HUES64 (cell line): ENCODE measurements around the gene ZNF160. TPM values are rescaled to one million over a fixed set of nuclear protein-coding genes. Genes with fewer than 3 reads are reported as not detected.
"Not testable (repeated sequence)": the region's sequence is repeated elsewhere in the genome, so short reads cannot be mapped to it uniquely, and the experiment has no call there.

Experiments
- H3K27ac ChIP-seq: 2 replicates; pipeline ENCODE4 v1.7.0; 2013; ENCODE audit warnings: low read depth, low read length, inconsistent platforms
- H3K27me3 ChIP-seq: 2 replicates; pipeline ENCODE4 v1.6.1; 2013; ENCODE audit warnings: mild to moderate bottlenecking, low read length; ENCODE audit not compliant: insufficient read depth
- H3K36me3 ChIP-seq: 2 replicates; pipeline ENCODE4 v1.6.1; 2013; ENCODE audit warnings: mild to moderate bottlenecking, low read length; ENCODE audit not compliant: insufficient read depth
- H3K4me1 ChIP-seq: 2 replicates; pipeline ENCODE4 v1.6.1; 2013; ENCODE audit warnings: mild to moderate bottlenecking, low read length, moderate library complexity; ENCODE audit not compliant: insufficient read depth
- H3K4me3 ChIP-seq: 2 replicates; pipeline ENCODE4 v1.5.1; 2013; ENCODE audit warnings: mild to moderate bottlenecking, low read length, moderate library complexity
- H3K9ac ChIP-seq: 2 replicates; pipeline ENCODE4 v1.6.1; 2013; ENCODE audit warnings: mild to moderate bottlenecking, low read depth, low read length
- H3K9me3 ChIP-seq: 2 replicates; pipeline ENCODE4 v1.6.1; 2013; ENCODE audit warnings: low read depth, low read length; ENCODE audit not compliant: insufficient read depth
- WGBS: fragments of 150-250, 120-280 bp; methylation state at CpG from one replicate; pipeline ENCODE4 v1.1.7; 2013; ENCODE audit warnings: missing lambda C conversion rate; 5-methylcytosine and 5-hydroxymethylcytosine counted together
- polyA plus RNA-seq, 2 experiments: library from polyadenylated mRNA; stranded (reverse); fragments of 50-300 nt; gene quantifications; one replicate each; pipeline ENCODE4 v1.2.3, GENCODE V29; 2013

Gene ZNF160
- 19.3 TPM for polyA plus RNA-seq (2013, experiment 1 of 2)
- 23.2 TPM for polyA plus RNA-seq (2013, experiment 2 of 2)

GRCh38 chr19:53103234-53104203 lies at the start of gene ZNF160:
Gene ZNF160 (minus strand): TSS chr19:53103422. CDS start chr19:53086276, 17,146 bp downstream.
- H3K9ac ChIP-seq = peak within 1 kb of the TSS; percentile 79
- no peaks in the 10 kb centered on the region for H3K27me3 ChIP-seq
- H3K4me1 ChIP-seq = peaks cover 11% of the 10 kb centered on the region; the same call in 1 of the 2 replicates
- H3K9me3 ChIP-seq = no peaks in the 10 kb centered on the region
- peaks cover 14% of the 10 kb centered on the region for H3K36me3 ChIP-seq
- H3K4me3 ChIP-seq = peak within 1 kb of the TSS; percentile 98
- H3K27ac ChIP-seq = peak within 1 kb of the TSS; percentile 54
- 5% methylated on average over 67 of the region's 67 CpGs for WGBS

- no peaks in the 10 kb centered on the region for H3K27me3 ChIP-seq
- H3K9ac ChIP-seq = no peak overlapping the region
- no peak overlapping the region for H3K4me3 ChIP-seq
- H3K36me3 ChIP-seq = peaks cover 71% of the 10 kb centered on the region
- H3K27ac ChIP-seq = no peak overlapping the region
- H3K4me1 ChIP-seq = no peaks in the 10 kb centered on the region
- peaks cover 46% of the 10 kb centered on the region for H3K9me3 ChIP-seq
Measured at GRCh38 chr19:53147645-53148044, 44.4 kb upstream of the ZNF160 start.

- Histone ChIP-seq H3K9me3 (peaks cover 59% of the 10 kb centered on the region), H3K36me3 (peaks cover 47% of the 10 kb centered on the region), H3K4me3 (no peak overlapping the region), H3K9ac (no peak overlapping the region), H3K27me3 (no peaks in the 10 kb centered on the region), H3K4me1 (no peaks in the 10 kb centered on the region), H3K27ac (no peak overlapping the region)
- whole genome bisulfite sequencing = 98% methylated on average over 3 of the region's 4 CpGs
Measured at GRCh38 chr19:53140351-53140750, 37.1 kb upstream of the ZNF160 start.

- H3K9ac ChIP-seq = no peak overlapping the region
- H3K27me3 ChIP-seq = peaks cover 8% of the 10 kb centered on the region
- H3K4me3 ChIP-seq = no peak overlapping the region
- peaks cover 15% of the 10 kb centered on the region for H3K36me3 ChIP-seq
- H3K27ac ChIP-seq = no peak overlapping the region
- 95% methylated on average over 2 of the region's 3 CpGs for WGBS
- peaks cover 12% of the 10 kb centered on the region for H3K4me1 ChIP-seq
- H3K9me3 ChIP-seq = peaks cover 30% of the 10 kb centered on the region
Measured at GRCh38 chr19:53136432-53136831, 33.2 kb upstream of the ZNF160 start.

- Histone ChIP-seq H3K4me1 (peaks cover 21% of the 10 kb centered on the region), H3K27ac (no peak within 1 kb of the TSS), H3K36me3 (no peaks in the 10 kb centered on the region), H3K4me3 (peak within 1 kb of the TSS; percentile 79), H3K9ac (peak within 1 kb of the TSS; percentile 69), H3K9me3 (no peaks in the 10 kb centered on the region), H3K27me3 (peaks cover 11% of the 10 kb centered on the region)
- 15% methylated on average over 51 of the region's 51 CpGs for WGBS
Measured at GRCh38 chr19:53132141-53132991, 29.1 kb upstream of the ZNF160 start, which contains the start of gene ZNF415. Gene ZNF415 (minus strand): TSS chr19:53132910. CDS start chr19:53122676, 10,234 bp downstream.

- peak overlapping the region; percentile 79 for H3K4me3 ChIP-seq
- H3K27me3 ChIP-seq = peaks cover 11% of the 10 kb centered on the region
- H3K27ac ChIP-seq = no peak overlapping the region
- peaks cover 21% of the 10 kb centered on the region for H3K4me1 ChIP-seq
- WGBS = 67% methylated on average over 6 of the region's 6 CpGs
- H3K9ac ChIP-seq = 0 out of 2 replicates have a peak overlapping the region, but pooled peaks have one; percentile 69
- no peaks in the 10 kb centered on the region for H3K36me3 ChIP-seq
- H3K9me3 ChIP-seq = no peaks in the 10 kb centered on the region
Measured at GRCh38 chr19:53131727-53132126, 28.5 kb upstream of the ZNF160 start.

GRCh38 chr19:53131085-53131590 lies 27.9 kb upstream of the ZNF160 start:
- 86% methylated on average over 3 of the region's 4 CpGs for WGBS
- Histone ChIP-seq H3K9ac (no peak overlapping the region), H3K9me3 (no peaks in the 10 kb centered on the region), H3K4me1 (peaks cover 21% of the 10 kb centered on the region), H3K27ac (no peak overlapping the region), H3K27me3 (peaks cover 11% of the 10 kb centered on the region), H3K4me3 (peak overlapping the region; percentile 79; the same call in 1 of the 2 replicates), H3K36me3 (no peaks in the 10 kb centered on the region)

- WGBS = 93% methylated on average over 7 of the region's 7 CpGs
- Histone ChIP-seq H3K27me3 (peaks cover 11% of the 10 kb centered on the region), H3K9me3 (no peaks in the 10 kb centered on the region)
Measured at GRCh38 chr19:53130506-53130905, 27.3 kb upstream of the ZNF160 start.

GRCh38 chr19:53126733-53127526 lies 23.7 kb upstream of the ZNF160 start:
- H3K4me1 ChIP-seq = peaks cover 13% of the 10 kb centered on the region
- WGBS = 93% methylated on average over 8 of the region's 15 CpGs
- H3K36me3 ChIP-seq, H3K9ac ChIP-seq, H3K27me3 ChIP-seq, H3K4me3 ChIP-seq, H3K9me3 ChIP-seq, H3K27ac ChIP-seq: not testable (repeated sequence)

More at GRCh38 chr19:53130506-53130905, 27.3 kb upstream of the ZNF160 start:
- no peak overlapping the region for H3K9ac ChIP-seq
- no peaks in the 10 kb centered on the region for H3K36me3 ChIP-seq
- peaks cover 21% of the 10 kb centered on the region for H3K4me1 ChIP-seq
- H3K4me3 ChIP-seq = no peak overlapping the region
- H3K27ac ChIP-seq = no peak overlapping the region

- Histone ChIP-seq H3K36me3 (no peaks in the 10 kb centered on the region; the same call in 1 of the 2 replicates), H3K27me3 (no peaks in the 10 kb centered on the region), H3K4me3 (no peak overlapping the region), H3K9ac (no peak overlapping the region; the same call in 1 of the 2 replicates), H3K4me1 (no peaks in the 10 kb centered on the region), H3K9me3 (no peaks in the 10 kb centered on the region), H3K27ac (no peak overlapping the region)
- 90% methylated on average over 7 of the region's 7 CpGs for WGBS
Measured at GRCh38 chr19:53123400-53123799, 20.2 kb upstream of the ZNF160 start.
